ENCODE measurements around the gene COMMD7. TPM values are rescaled to one million over a fixed set of nuclear protein-coding genes. Genes with fewer than 3 reads are reported as not detected.

Gene COMMD7
- total RNA-seq, 1 experiment from 2014 or later, result 66.1 TPM

DNA sequence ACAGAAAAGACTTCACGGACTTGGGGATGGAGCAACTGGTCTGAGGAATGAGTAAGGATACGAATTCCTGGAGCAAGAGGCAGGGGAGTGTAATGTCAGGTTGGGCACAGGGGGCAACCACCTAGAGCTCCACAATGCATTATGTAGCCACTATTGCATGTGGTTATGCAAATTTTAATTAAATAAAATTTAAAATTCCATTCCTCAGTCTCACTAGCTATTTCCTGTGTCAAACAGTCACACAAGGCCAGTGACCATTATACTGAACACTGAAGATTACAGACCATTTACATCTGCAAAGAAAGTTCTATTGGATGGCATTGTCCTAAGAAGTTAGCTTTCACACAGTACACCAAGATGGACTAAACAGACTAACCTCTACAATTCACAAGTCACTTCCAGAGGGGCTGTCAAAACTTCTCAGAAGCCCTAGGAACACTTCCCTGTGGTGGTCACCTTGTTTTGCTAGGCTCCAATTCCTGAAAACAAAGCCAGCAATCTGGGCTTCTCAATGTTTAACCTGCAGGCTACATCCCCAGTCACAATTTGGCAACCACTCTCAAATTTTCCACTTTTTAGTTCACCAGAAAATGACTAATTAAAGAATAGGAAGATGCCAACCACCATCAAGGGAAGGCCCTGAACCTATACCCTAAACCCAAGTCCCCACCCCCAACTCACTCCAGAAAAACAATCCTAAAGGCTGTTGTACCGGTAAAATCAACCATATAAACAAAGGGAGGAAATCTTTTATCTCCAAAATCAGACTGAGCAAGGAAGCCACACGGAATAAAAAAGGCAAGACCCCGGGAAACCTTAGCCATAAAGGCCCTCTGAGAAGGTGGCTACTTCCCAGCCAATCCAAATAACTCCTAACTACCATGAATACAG is 35.3 kb downstream of the COMMD7 start:
- H2BK5ac ChIP-seq (ENCODE audit: insufficient read length, low read length), result no peak overlapping the region
- H3T11ph ChIP-seq (ENCODE audit: low read length), result no peak overlapping the region
- no peak overlapping the region for H3K56ac ChIP-seq (ENCODE audit: insufficient read length, low read depth, low read length)
- no peak overlapping the region for H3K4me2 ChIP-seq (ENCODE audit: insufficient read depth, insufficient read length, low read length)
- Mint-ChIP-seq H3K27ac (peak overlapping the region; percentile 72 to 89 (median 85)), H3K4me3 (peak overlapping the region in 1 of 2 experiments; percentile 66; a peak in 3 of 5 replicates), H3K27me3 (ENCODE audit: low read depth) (no peaks in the 10 kb centered on the region), H3K36me3 (ENCODE audit: insufficient read depth in 1 of 3, low read depth in 3 of 3) (peaks cover 15 to 44% (median 30%) of the 10 kb centered on the region in 3 experiments), H3K9me3 (no peaks in the 10 kb centered on the region), H3K4me1 (peaks cover 46% of the 10 kb centered on the region in 2 experiments)
- no CpG with 5 or more reads among the region's 5 CpGs for WGBS (ENCODE audit: extremely low coverage, insufficient read length, low lambda C conversion rate)
- H2BK20ac ChIP-seq (ENCODE audit: low read depth, low read length, poor library complexity, severe bottlenecking), result no peak overlapping the region
- H2AFZ ChIP-seq (ENCODE audit: low read length), result no peak overlapping the region
- no peak overlapping the region for H2BK12ac ChIP-seq (ENCODE audit: insufficient read length, low read depth, low read length)
- no peak overlapping the region for H3K4ac ChIP-seq (ENCODE audit: low read depth, low read length)
- H4K8ac ChIP-seq (replicated peaks; ENCODE audit: insufficient read length, low read depth, low read length), result no peak overlapping the region
- peaks cover 9% of the 10 kb centered on the region; the same call in 1 of the 2 replicates for H3K4me1 ChIP-seq (ENCODE audit: insufficient read depth, low read length)
- DNase-seq, result no peak
- H3K14ac ChIP-seq (ENCODE audit: insufficient read depth, low read length), result no peak overlapping the region
- H3K9me3 ChIP-seq (ENCODE audit: control insufficient read depth, low read depth, low read length), result no peaks in the 10 kb centered on the region
- no peak overlapping the region for H3K27ac ChIP-seq (ENCODE audit: insufficient read length, low read depth, low read length)
- no peak overlapping the region for H2BK120ac ChIP-seq (ENCODE audit: low read depth, low read length, poor library complexity, severe bottlenecking)
- no peak overlapping the region for H3K9ac ChIP-seq (ENCODE audit: extremely low read depth, insufficient read length, low read length)
- H3K27me3 ChIP-seq (ENCODE audit: insufficient read depth, low read length), result no peaks in the 10 kb centered on the region
- TF ChIP-seq CTCF (conservative IDR thresholded peaks at IDR 0.05), result no peak
- H4K91ac ChIP-seq (ENCODE audit: insufficient read length, low read depth, low read length), result no peak overlapping the region
- no peak overlapping the region for H3K18ac ChIP-seq (ENCODE audit: insufficient read length, low read depth, low read length)
- H3K79me1 ChIP-seq (ENCODE audit: insufficient read depth, low read depth, low read length, poor library complexity, severe bottlenecking), result no peaks in the 10 kb centered on the region
- H3K79me2 ChIP-seq (ENCODE audit: insufficient read depth, low read length), result peaks cover 2% of the 10 kb centered on the region; the same call in 1 of the 2 replicates
- no peak overlapping the region for H4K5ac ChIP-seq (ENCODE audit: insufficient read length, low read depth, low read length)
- H3K23ac ChIP-seq (ENCODE audit: insufficient read length, low read depth, low read length), result no peak overlapping the region
- no peak overlapping the region for H2BK15ac ChIP-seq (ENCODE audit: low read depth, low read length)
- no peaks in the 10 kb centered on the region for H3K23me2 ChIP-seq (ENCODE audit: insufficient read length, low read depth, low read length, poor library complexity, severe bottlenecking)
- no peak overlapping the region for H2AK5ac ChIP-seq (ENCODE audit: insufficient read length, low read length)
- no peaks in the 10 kb centered on the region for H4K20me1 ChIP-seq (ENCODE audit: control insufficient read depth, insufficient read depth, insufficient read length)
